HK-2 (cell line): ENCODE results near the gene WDFY3.

Source experiments
- DNase-seq: peaks from one replicate; pipeline ENCODE4 v3.0.0-alpha.2; 2018; ENCODE audit not compliant: unreplicated experiment

WDFY3 gene

GRCh38 chr4:84799318-84799717 is 167.2 kb downstream of the WDFY3 start:
- no peak for DNase-seq

- no peak for DNase-seq
These were observed 170.1 kb downstream of the WDFY3 start for GRCh38 chr4:84796394-84796793.

- no peak for DNase-seq
These were observed 173.9 kb downstream of the WDFY3 start for GRCh38 chr4:84792366-84793301.

- no peak for DNase-seq
These were observed 175.5 kb downstream of the WDFY3 start for GRCh38 chr4:84790769-84791565.

- no peak for DNase-seq
These were observed 180.0 kb downstream of the WDFY3 start for GRCh38 chr4:84786478-84786877.

- DNase-seq: no peak
These were observed 184.0 kb downstream of the WDFY3 start for GRCh38 chr4:84782517-84782916.

- DNase-seq: no peak
These were observed 185.8 kb downstream of the WDFY3 start for GRCh38 chr4:84780719-84781118.

GRCh38 chr4:84778041-84778440 is 188.4 kb downstream of the WDFY3 start:
- no peak for DNase-seq

GRCh38 chr4:84767168-84767567 is 199.3 kb downstream of the WDFY3 start:
- DNase-seq: no peak

- DNase-seq: no peak
These were observed 213.0 kb downstream of the WDFY3 start for GRCh38 chr4:84753321-84753972.

- DNase-seq: no peak
These were observed 214.8 kb downstream of the WDFY3 start for GRCh38 chr4:84751707-84752106.

- no peak for DNase-seq
These were observed 215.6 kb downstream of the WDFY3 start for GRCh38 chr4:84750960-84751283.

GRCh38 chr4:84750260-84750959 is 216.1 kb downstream of the WDFY3 start:
- DNase-seq: no peak

- DNase-seq: no peak
These were observed 226.4 kb downstream of the WDFY3 start for GRCh38 chr4:84740057-84740456.

- DNase-seq: no peak
These were observed 227.9 kb downstream of the WDFY3 start for GRCh38 chr4:84738622-84739021.

GRCh38 chr4:84737656-84738055 is 228.8 kb downstream of the WDFY3 start:
- DNase-seq: no peak

- no peak for DNase-seq
These were observed 232.5 kb downstream of the WDFY3 start for GRCh38 chr4:84734037-84734436.

GRCh38 chr4:84733343-84734033 is 233.0 kb downstream of the WDFY3 start:
- DNase-seq: no peak

- no peak for DNase-seq
These were observed 236.1 kb downstream of the WDFY3 start for GRCh38 chr4:84730375-84730774.

- no peak for DNase-seq
These were observed 239.0 kb downstream of the WDFY3 start for GRCh38 chr4:84727491-84727890.

- no peak for DNase-seq
These were observed 240.1 kb downstream of the WDFY3 start for GRCh38 chr4:84726356-84726755.
